Measurements from ENCODE around the gene MUS81.
"Not testable (repeated sequence)": the region's sequence is repeated elsewhere in the genome, so short reads cannot be mapped to it uniquely, and the experiment has no call there.

The MUS81 gene

GRCh38 chr11:65873318-65874156, 13.3 kb downstream of the MUS81 start:
- DNase-seq = peak; percentile 86

GRCh38 chr11:65879617-65880016, 19.4 kb downstream of the MUS81 start, which contains the start of gene CTSW:
Gene CTSW (plus strand): TSS chr11:65879837. CDS start chr11:65879855, 18 bp downstream.
- DNase-seq = no peak

- no peak for DNase-seq
These were observed 19.8 kb downstream of the MUS81 start for GRCh38 chr11:65880027-65880426.

- DNase-seq = no peak
These were observed 20.7 kb downstream of the MUS81 start for GRCh38 chr11:65880844-65881421.

DNA sequence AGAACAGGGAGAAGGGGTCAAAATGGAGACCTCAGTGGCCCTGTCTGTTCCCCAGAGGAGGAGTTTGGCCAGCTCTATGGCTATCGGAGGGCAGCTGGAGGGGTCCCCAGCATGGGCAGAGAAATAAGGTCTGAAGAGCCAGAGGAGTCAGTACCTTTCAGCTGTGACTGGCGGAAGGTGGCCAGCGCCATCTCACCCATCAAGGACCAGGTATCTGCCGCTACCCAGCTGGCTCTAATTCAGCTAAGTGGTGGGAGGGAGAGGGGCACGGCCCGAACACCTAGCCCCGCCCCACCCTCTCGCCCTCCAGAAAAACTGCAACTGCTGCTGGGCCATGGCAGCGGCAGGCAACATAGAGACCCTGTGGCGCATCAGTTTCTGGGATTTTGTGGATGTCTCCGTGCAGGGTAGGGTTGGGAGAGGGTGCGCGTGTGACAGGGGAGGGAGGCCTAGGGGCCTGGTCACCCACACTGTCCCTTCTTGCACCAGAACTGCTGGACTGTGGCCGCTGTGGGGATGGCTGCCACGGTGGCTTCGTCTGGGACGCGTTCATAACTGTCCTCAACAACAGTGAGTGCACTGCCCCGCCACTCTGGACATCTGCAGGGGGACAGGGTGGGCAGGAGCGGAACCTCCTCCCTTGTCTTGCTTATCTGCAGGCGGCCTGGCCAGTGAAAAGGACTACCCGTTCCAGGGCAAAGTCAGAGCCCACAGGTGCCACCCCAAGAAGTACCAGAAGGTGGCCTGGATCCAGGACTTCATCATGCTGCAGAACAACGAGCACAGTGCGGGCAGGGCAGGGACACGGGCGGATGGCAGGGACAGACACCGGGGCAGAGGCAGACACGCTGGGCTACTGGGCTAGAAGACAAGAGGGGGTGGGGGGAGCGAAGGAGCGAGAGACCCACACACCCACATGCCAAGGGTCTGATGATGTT, 22.2 kb downstream of the MUS81 start:
- DNase-seq = no peak

DNA sequence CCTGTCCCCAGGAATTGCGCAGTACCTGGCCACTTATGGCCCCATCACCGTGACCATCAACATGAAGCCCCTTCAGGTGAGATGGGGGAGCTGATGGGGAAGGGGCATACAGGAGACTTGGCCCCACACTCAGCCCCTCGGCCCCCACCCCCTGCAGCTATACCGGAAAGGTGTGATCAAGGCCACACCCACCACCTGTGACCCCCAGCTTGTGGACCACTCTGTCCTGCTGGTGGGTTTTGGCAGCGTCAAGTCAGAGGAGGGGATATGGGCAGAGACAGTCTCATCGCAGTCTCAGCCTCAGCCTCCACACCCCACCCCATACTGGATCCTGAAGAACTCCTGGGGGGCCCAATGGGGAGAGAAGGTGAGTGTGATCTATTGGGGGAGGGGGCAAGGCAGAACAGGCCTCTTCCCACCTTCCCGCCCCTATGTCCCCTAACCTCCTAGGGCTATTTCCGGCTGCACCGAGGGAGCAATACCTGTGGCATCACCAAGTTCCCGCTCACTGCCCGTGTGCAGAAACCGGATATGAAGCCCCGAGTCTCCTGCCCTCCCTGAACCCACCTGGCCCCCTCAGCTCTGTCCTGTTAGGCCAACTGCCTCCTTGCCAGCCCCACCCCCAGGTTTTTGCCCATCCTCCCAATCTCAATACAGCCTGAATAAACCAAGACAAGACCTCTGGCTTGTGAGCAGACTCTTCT, 23.0 kb downstream of the MUS81 start:
- DNase-seq = no peak

GRCh38 chr11:65883786-65884715, 23.8 kb downstream of the MUS81 start:
- DNase-seq = no peak

DNA sequence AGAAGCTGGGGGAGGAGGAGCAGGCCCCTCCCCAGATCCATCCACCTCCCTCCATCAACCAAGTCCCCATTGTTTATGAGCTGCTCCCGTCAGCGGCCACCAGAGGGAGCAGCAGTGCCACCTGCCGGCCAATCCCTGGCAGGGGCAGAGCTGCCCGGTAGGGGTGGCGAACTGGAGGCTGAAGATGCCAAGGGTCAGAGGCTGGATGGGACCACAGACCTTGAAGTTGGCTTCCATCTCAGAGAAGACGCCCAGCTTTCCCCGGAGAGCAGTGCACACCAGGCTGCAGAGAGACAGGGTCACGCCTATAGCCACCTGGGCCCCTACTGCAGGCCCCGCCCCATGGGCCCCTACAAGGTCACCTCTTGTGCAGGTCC, 24.5 kb downstream of the MUS81 start:
- DNase-seq = peak; percentile 63

DNA sequence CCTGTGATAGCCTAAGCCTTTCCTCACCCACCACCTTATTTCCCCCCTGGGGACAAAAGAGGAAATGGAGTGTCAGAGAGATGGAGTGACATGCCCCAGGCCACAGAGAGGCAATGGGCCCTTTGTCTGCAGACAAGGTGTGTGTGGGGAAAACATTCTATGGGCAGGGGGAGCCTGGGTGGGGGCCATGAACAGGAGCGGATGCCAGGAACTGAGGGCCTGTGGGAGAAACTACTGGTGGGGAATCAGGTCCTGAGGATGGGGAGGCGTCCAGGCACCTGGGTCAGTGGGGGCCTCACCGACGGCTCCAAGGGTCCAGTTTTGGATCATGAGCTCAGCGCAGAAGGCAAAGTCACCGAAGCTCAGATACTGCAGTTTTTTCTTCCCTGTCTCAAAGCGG, 25.0 kb downstream of the MUS81 start:
- no peak for DNase-seq

DNA sequence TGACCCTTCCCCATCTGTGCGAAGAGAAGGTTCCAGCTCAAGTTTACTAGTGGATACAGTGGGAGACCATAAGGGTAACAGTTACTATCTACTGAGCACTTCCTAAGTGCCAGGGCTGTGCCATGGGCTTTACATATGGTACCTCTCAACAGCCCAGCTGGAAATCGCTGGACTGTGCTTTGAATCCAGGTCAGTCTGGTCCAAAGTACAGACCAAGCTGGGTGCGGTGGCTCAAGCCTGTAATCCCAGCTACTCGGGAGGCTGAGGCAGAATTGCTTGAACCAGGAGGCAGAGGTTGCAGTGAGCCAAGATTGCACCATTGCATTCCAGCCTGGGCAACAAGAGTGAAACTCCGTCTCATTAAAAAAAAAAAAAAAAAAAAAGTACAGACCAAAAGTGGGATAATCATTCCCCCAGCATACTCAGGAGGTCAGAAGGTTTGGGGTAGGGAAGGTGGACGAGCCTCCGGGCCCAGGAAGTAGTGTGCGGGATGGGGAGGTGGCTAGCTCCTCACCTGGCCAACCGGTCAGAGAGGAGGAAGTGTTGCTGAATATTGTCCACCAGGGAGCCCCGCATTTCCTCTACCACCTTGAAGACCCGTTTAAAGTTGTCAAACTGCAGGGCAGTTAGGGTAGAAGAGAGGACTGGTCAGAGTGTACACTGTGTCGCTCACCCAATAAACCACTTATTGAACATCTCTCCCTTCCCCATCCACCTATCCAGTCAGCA, 25.7 kb downstream of the MUS81 start:
- DNase-seq = no peak

- no peak for DNase-seq
These were observed 26.8 kb downstream of the MUS81 start for GRCh38 chr11:65886826-65887722.

GRCh38 chr11:65887723-65888162, 27.5 kb downstream of the MUS81 start:
- no peak for DNase-seq

- peak; percentile 94 for DNase-seq
These were observed 28.1 kb downstream of the MUS81 start, which contains the start of gene FIBP for GRCh38 chr11:65888163-65888814. Gene FIBP (minus strand): TSS chr11:65888471. CDS start chr11:65888418, 53 bp downstream.

DNA sequence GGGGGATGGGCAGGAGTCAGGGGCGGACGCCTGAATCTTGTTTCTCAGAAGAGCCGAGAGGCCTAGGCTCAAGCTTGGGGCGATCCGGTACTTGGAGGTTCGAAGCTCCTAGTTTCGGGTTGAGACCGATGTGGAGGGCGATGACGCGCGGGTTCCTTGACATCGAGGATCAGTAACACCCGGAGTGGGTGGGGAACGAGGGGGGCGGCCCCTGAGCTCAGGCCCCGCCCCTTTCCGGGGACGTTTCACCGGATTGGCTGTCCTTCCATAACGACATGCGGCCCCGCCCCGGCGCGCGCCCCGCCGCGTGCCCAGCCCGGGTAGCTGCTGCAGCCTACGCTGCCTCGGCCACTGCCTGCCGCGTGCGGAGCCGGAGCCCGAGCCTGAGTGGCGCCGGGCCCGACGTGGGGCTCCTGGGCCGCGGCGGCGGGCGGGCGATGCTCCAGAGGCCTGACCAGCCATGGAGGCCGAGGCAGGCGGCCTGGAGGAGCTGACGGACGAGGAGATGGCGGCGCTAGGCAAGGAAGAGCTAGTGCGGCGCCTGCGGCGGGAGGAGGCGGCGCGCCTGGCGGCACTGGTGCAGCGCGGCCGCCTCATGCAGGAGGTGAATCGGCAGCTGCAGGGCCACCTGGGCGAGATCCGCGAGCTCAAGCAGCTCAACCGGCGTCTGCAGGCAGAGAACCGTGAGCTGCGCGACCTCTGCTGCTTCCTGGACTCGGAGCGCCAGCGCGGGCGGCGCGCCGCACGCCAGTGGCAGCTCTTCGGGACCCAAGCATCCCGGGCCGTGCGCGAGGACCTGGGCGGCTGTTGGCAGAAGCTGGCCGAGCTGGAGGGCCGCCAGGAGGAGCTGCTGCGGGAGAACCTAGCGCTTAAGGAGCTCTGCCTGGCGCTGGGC, 30.3 kb downstream of the MUS81 start, which contains the start of gene CCDC85B:
Gene CCDC85B, plus strand, starts transcription at position 350 of the 895 bp plus-strand sequence. Its CDS starts 111 bp downstream, at position 461.
- DNase-seq = peak; percentile 91

DNA sequence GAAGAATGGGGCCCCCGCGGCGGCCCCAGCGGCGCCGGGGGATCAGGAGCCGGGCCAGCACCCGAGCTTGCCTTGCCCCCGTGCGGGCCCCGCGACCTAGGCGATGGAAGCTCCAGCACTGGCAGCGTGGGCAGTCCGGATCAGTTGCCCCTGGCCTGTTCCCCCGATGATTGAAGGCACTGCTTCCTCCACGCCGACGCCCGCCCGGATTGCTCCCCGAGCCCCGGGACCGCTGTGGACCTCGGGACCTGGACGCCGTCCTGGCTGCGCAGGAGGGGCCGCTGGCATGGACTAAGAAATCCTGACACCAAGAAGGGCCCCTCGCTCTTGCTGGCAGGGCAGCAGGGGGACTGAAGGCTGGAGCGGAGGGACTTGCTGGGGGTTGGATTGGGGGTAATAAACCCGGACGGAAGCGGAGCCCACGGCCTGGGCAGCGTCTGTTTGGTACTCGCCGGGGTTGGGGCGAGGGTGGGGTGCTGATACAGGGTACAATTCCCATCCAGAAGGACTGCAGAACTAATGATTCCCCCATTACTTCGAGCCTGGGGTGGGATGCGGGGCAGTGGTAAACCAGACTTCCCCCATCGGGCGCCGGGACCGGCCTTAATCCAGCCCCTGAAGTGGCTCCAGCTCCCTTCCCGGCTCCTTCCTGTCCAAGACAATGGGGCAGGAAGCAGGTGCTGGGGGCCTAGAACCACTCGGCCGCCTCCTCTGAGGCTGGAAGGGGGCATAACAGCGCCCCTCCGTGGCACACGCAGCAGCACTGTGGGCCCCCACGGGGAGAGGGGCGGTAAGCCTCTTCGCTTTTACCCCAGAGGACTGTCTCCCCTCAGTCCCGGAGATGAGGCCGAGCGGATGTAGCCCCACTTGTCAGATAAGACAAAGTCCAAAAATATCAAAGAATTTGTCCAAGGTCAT, 31.2 kb downstream of the MUS81 start:
- no peak for DNase-seq

- DNase-seq = not testable (repeated sequence)
These were observed 31.9 kb downstream of the MUS81 start for GRCh38 chr11:65892137-65892540.
